Effector memory CD8-positive, alpha-beta T cell (primary cell): ENCODE results near the gene ZNF746.
"Not testable (repeated sequence)": the region's sequence is repeated elsewhere in the genome, so short reads cannot be mapped to it uniquely, and the experiment has no call there.

ENCODE experiments used
- ATAC-seq: fragments of 150-1000 bp; cut with Tn5 transposase; replicated peaks from 2 replicates; pipeline ENCODE4 v1.10.0; 2021; ENCODE audit warnings: mild to moderate bottlenecking, moderate library complexity
- DNase-seq, 3 experiments: peaks; one replicate each; pipeline ENCODE4 v3.0.0; 2021
- H3K27ac Mint-ChIP-seq, 2 donors: one replicate each; pipeline ENCODE4 v1.8.0; 2022; ENCODE audit warnings: mild to moderate bottlenecking in 2 of 2, mixed read lengths in 2 of 2, moderate library complexity in 2 of 2
- H3K27me3 Mint-ChIP-seq, 2 donors: one replicate each; pipeline ENCODE4 v1.8.0; 2022; ENCODE audit warnings: mixed read lengths in 2 of 2
- H3K36me3 Mint-ChIP-seq: one replicate; pipeline ENCODE4 v1.8.0; 2022; ENCODE audit warnings: mild to moderate bottlenecking, moderate library complexity, mixed read lengths; ENCODE audit not compliant: insufficient read depth
- H3K4me1 Mint-ChIP-seq, 2 donors: one replicate each; pipeline ENCODE4 v1.8.0; 2022; ENCODE audit warnings: low read depth in 2 of 2, mixed read lengths in 2 of 2
- H3K4me3 Mint-ChIP-seq, 2 donors: one replicate each; pipeline ENCODE4 v1.8.0; 2022; ENCODE audit warnings: mild to moderate bottlenecking in 2 of 2, mixed read lengths in 2 of 2, moderate library complexity in 2 of 2
- H3K9me3 Mint-ChIP-seq, 2 donors: one replicate each; pipeline ENCODE4 v1.8.0; 2022; ENCODE audit warnings: mixed read lengths in 2 of 2

The ZNF746 gene

GRCh38 chr7:149500201-149500600 lies 2.6 kb upstream of the ZNF746 start:
- no peaks in the 10 kb centered on the region for H3K9me3 Mint-ChIP-seq
- ATAC-seq (peak; percentile 45), DNase-seq (no peak)
- H3K4me3 Mint-ChIP-seq = no peak overlapping the region
- H3K27me3 Mint-ChIP-seq = peaks cover 0 to 10% of the 10 kb centered on the region in 2 donors
- H3K27ac Mint-ChIP-seq = peak overlapping the region in 1 of 2 donors; percentile 73
- H3K4me1 Mint-ChIP-seq = peaks cover 23% of the 10 kb centered on the region in 2 donors
- peaks cover 10% of the 10 kb centered on the region for H3K36me3 Mint-ChIP-seq

- Mint-ChIP-seq H3K27me3 (peaks cover 0 to 4% of the 10 kb centered on the region in 2 donors), H3K36me3 (peaks cover 17% of the 10 kb centered on the region), H3K4me3 (peak overlapping the region in 1 of 2 donors; percentile 10), H3K9me3 (no peaks in the 10 kb centered on the region), H3K4me1 (peaks cover 26 to 27% of the 10 kb centered on the region in 2 donors), H3K27ac (peak overlapping the region in 1 of 2 donors; percentile 19)
- ATAC-seq (no peak), DNase-seq (no peak)
These were observed 1.2 kb upstream of the ZNF746 start for GRCh38 chr7:149498811-149499210.

- peak overlapping the region; percentile 97 to 98 for H3K4me3 Mint-ChIP-seq
- ATAC-seq (peak; percentile 44), DNase-seq (peak; percentile 39 to 43 (median 40))
- peaks cover 37% of the 10 kb centered on the region for H3K36me3 Mint-ChIP-seq
- no peaks in the 10 kb centered on the region for H3K9me3 Mint-ChIP-seq
- H3K4me1 Mint-ChIP-seq = peaks cover 26 to 27% of the 10 kb centered on the region in 2 donors
- no peaks in the 10 kb centered on the region for H3K27me3 Mint-ChIP-seq
- peak overlapping the region; percentile 98 to 99 for H3K27ac Mint-ChIP-seq
These were observed 792 bp downstream of the ZNF746 start for GRCh38 chr7:149496642-149497391.

GRCh38 chr7:149495785-149496641 lies 1.6 kb downstream of the ZNF746 start:
- no peak for DNase-seq
- H3K9me3 Mint-ChIP-seq = no peaks in the 10 kb centered on the region
- peak overlapping the region; percentile 97 to 98 for H3K4me3 Mint-ChIP-seq
- H3K27ac Mint-ChIP-seq = peak overlapping the region; percentile 98 to 99
- H3K4me1 Mint-ChIP-seq = peaks cover 26 to 27% of the 10 kb centered on the region in 2 donors
- no peaks in the 10 kb centered on the region for H3K27me3 Mint-ChIP-seq
- H3K36me3 Mint-ChIP-seq = peaks cover 37% of the 10 kb centered on the region
- no peak for ATAC-seq

GRCh38 chr7:149494738-149495368 lies 2.8 kb downstream of the ZNF746 start:
- no peak for ATAC-seq
- H3K27ac Mint-ChIP-seq = peak overlapping the region in 1 of 2 donors; percentile 79
- H3K4me1 Mint-ChIP-seq = peaks cover 22 to 26% of the 10 kb centered on the region in 2 donors
- H3K9me3 Mint-ChIP-seq = no peaks in the 10 kb centered on the region
- H3K4me3 Mint-ChIP-seq = no peak overlapping the region
- H3K27me3 Mint-ChIP-seq = no peaks in the 10 kb centered on the region
- no peak for DNase-seq
- peaks cover 38% of the 10 kb centered on the region for H3K36me3 Mint-ChIP-seq

GRCh38 chr7:149493975-149494374 lies 3.6 kb downstream of the ZNF746 start:
- H3K27me3 Mint-ChIP-seq, H3K4me3 Mint-ChIP-seq, H3K9me3 Mint-ChIP-seq, ATAC-seq, H3K27ac Mint-ChIP-seq, DNase-seq: not testable (repeated sequence)
- Mint-ChIP-seq H3K36me3 (peaks cover 46% of the 10 kb centered on the region), H3K4me1 (peaks cover 27 to 33% of the 10 kb centered on the region in 2 donors)

GRCh38 chr7:149493366-149493765 lies 4.2 kb downstream of the ZNF746 start:
- ATAC-seq (no peak), DNase-seq (no peak)
- Mint-ChIP-seq H3K4me1 (peaks cover 27 to 36% of the 10 kb centered on the region in 2 donors), H3K4me3 (no peak overlapping the region), H3K27ac (no peak overlapping the region), H3K9me3 (no peaks in the 10 kb centered on the region), H3K27me3 (no peaks in the 10 kb centered on the region), H3K36me3 (peaks cover 52% of the 10 kb centered on the region)

- H3K27me3 Mint-ChIP-seq = no peaks in the 10 kb centered on the region
- no peak for ATAC-seq
- H3K9me3 Mint-ChIP-seq = no peaks in the 10 kb centered on the region
- DNase-seq = no peak
- H3K4me1 Mint-ChIP-seq = peaks cover 13 to 22% of the 10 kb centered on the region in 2 donors
- H3K27ac Mint-ChIP-seq = peak overlapping the region; percentile 17 to 76
- peaks cover 70% of the 10 kb centered on the region for H3K36me3 Mint-ChIP-seq
- no peak overlapping the region for H3K4me3 Mint-ChIP-seq
These were observed 7.4 kb downstream of the ZNF746 start for GRCh38 chr7:149490083-149490760.

- no peak overlapping the region for H3K4me3 Mint-ChIP-seq
- DNase-seq = no peak
- no peak for ATAC-seq
- no peaks in the 10 kb centered on the region for H3K9me3 Mint-ChIP-seq
- H3K27me3 Mint-ChIP-seq = no peaks in the 10 kb centered on the region
- peaks cover 10 to 17% of the 10 kb centered on the region in 2 donors for H3K4me1 Mint-ChIP-seq
- peak overlapping the region in 1 of 2 donors; percentile 24 for H3K27ac Mint-ChIP-seq
- peaks cover 74% of the 10 kb centered on the region for H3K36me3 Mint-ChIP-seq
These were observed 8.1 kb downstream of the ZNF746 start for GRCh38 chr7:149489391-149490024.

GRCh38 chr7:149479568-149479967 lies 18.0 kb downstream of the ZNF746 start:
- DNase-seq = no peak
- Mint-ChIP-seq H3K9me3 (no peaks in the 10 kb centered on the region), H3K36me3 (peaks cover 53% of the 10 kb centered on the region), H3K27ac (no peak overlapping the region), H3K27me3 (no peaks in the 10 kb centered on the region), H3K4me3 (no peak overlapping the region), H3K4me1 (peaks cover 4 to 9% of the 10 kb centered on the region in 2 donors)
- ATAC-seq = no peak

GRCh38 chr7:149478754-149479153 lies 18.9 kb downstream of the ZNF746 start:
- ATAC-seq (no peak), DNase-seq (no peak)
- Mint-ChIP-seq H3K9me3 (no peaks in the 10 kb centered on the region), H3K27me3 (no peaks in the 10 kb centered on the region), H3K4me3 (no peak overlapping the region), H3K27ac (peak overlapping the region in 1 of 2 donors; percentile 13), H3K4me1 (peaks cover 4 to 9% of the 10 kb centered on the region in 2 donors), H3K36me3 (peaks cover 60% of the 10 kb centered on the region)

GRCh38 chr7:149477494-149478443 lies 19.8 kb downstream of the ZNF746 start:
- Mint-ChIP-seq H3K36me3 (peaks cover 59% of the 10 kb centered on the region), H3K27ac (peak overlapping the region; percentile 9 to 13), H3K4me3 (no peak overlapping the region), H3K27me3 (no peaks in the 10 kb centered on the region), H3K4me1 (peaks cover 4 to 9% of the 10 kb centered on the region in 2 donors), H3K9me3 (no peaks in the 10 kb centered on the region)
- DNase-seq (no peak), ATAC-seq (no peak)
